ENCODE results near the gene FAM221B.

DNA sequence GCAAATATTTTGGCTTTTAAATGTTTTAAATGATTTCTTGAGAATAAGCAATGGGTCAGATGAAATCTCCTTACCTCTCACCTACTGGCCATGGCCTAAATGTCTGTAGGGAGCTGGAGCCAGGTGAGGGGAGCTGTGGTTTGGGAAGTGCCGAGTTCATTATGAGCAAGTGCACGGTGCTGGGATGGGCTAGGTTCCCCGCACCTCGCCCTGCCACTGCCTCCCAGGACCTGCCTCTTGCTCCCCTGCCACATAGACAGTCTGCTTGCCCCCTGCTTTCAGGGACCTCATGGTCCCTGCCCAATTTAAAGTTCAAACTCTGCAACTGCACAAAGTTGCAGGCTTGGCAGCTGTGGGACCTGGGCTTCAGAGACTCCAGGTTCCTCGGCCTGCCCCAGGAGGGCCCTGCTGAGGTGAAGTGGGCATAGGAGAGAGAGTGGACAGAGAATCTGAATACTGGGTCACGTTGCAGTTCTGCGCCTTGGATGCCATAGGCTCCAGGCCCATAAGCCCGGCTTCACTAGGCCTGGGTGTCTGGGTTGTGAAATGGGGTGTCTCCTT, 36.2 kb upstream of the FAM221B start:
- no peak for TF ChIP-seq CTCF (IDR thresholded peaks at IDR 0.05)
- TF ChIP-seq EZH2 (IDR thresholded peaks at IDR 0.05; ENCODE audit: borderline replicate concordance, insufficient read depth, low read depth, low read length, poor library complexity, severe bottlenecking) = no peak

All from B cell (primary cell).